OCI-LY1 (cell line): ENCODE data around the gene HSPD1.

Source experiments
- H2AFZ ChIP-seq: fragments of 200-600 bp; sonication (generic), shearing (Covaris generic); 2 replicates; pipeline ENCODE4 v1.6.0; 2014; ENCODE audit warnings: antibody characterized with exemption, mild to moderate bottlenecking, low read length
- H3F3A ChIP-seq: fragments of 200-600 bp; sonication (generic), shearing (Covaris generic); 2 replicates; pipeline ENCODE4 v1.6.0; 2014; ENCODE audit warnings: mild to moderate bottlenecking, antibody characterized with exemption, low read length, moderate library complexity; ENCODE audit not compliant: insufficient read depth
- H3K27ac ChIP-seq: fragments of 200-600 bp; sonication (generic); 2 replicates; pipeline ENCODE4 v1.5.1; 2014; ENCODE audit warnings: low read length, mixed run types, mild to moderate bottlenecking, low read depth; ENCODE audit not compliant: poor library complexity, severe bottlenecking
- H3K27me3 ChIP-seq: fragments of 200-600 bp; sonication (generic); 2 replicates; pipeline ENCODE4 v1.6.0; 2014; ENCODE audit warnings: antibody characterized with exemption, mild to moderate bottlenecking, low read length, moderate library complexity; ENCODE audit not compliant: insufficient read depth
- H3K36me3 ChIP-seq: fragments of 200-600 bp; sonication (generic); 2 replicates; pipeline ENCODE4 v1.6.1; 2014; ENCODE audit warnings: mild to moderate bottlenecking, antibody characterized with exemption, low read length, moderate library complexity, mixed read lengths; ENCODE audit not compliant: insufficient read depth
- H3K4me1 ChIP-seq: fragments of 200-600 bp; sonication (generic); 2 replicates; pipeline ENCODE4 v1.5.1; 2014; ENCODE audit warnings: mild to moderate bottlenecking, low read length, moderate library complexity; ENCODE audit not compliant: insufficient read depth, severe bottlenecking
- H3K4me2 ChIP-seq: fragments of 200-600 bp; sonication (generic), shearing (Covaris generic); 2 replicates; pipeline ENCODE4 v1.6.1; 2014; ENCODE audit warnings: low read length
- H3K4me3 ChIP-seq: fragments of 200-600 bp; sonication (generic); 2 replicates; pipeline ENCODE4 v1.5.1; 2014; ENCODE audit warnings: low read length, low read depth, mild to moderate bottlenecking, mixed read lengths; ENCODE audit not compliant: poor library complexity, severe bottlenecking
- H3K79me2 ChIP-seq: fragments of 200-600 bp; shearing (Covaris generic); 2 replicates; pipeline ENCODE4 v1.6.1; 2016; ENCODE audit warnings: mixed run types, low read length, mixed read lengths; ENCODE audit not compliant: insufficient read depth
- H3K9ac ChIP-seq: fragments of 200-600 bp; sonication (generic), shearing (Covaris generic); 2 replicates; pipeline ENCODE4 v1.6.1; 2014; ENCODE audit warnings: mild to moderate bottlenecking, low read length, mixed read lengths
- H3K9me2 ChIP-seq: fragments of 200-600 bp; sonication (generic), shearing (Covaris generic); 2 replicates; pipeline ENCODE4 v1.6.1; 2014; ENCODE audit warnings: low read depth, mild to moderate bottlenecking, low read length, mixed read lengths
- H3K9me3 ChIP-seq: fragments of 200-600 bp; shearing (Covaris generic); 2 replicates; pipeline ENCODE4 v1.6.1; 2014; ENCODE audit warnings: low read length, mixed read lengths
- H4K20me1 ChIP-seq: fragments of 200-600 bp; sonication (generic), shearing (Covaris generic); 2 replicates; pipeline ENCODE4 v1.6.0; 2016; ENCODE audit warnings: mild to moderate bottlenecking, low read length; ENCODE audit not compliant: insufficient read depth
- CTCF ChIP-seq: fragments of 200-600 bp; sonication (generic), shearing (Covaris generic); IDR thresholded peaks from 2 replicates; pipeline ENCODE4 v1.5.1; 2017; ENCODE audit warnings: mild to moderate bottlenecking, antibody characterized with exemption, low read length, moderate library complexity, mixed read lengths
- EZH2 ChIP-seq: fragments of 200-600 bp; sonication (generic), shearing (Covaris generic); IDR thresholded peaks from 2 replicates; pipeline ENCODE4 v1.8.0; 2017; ENCODE audit warnings: borderline replicate concordance, mixed run types, mild to moderate bottlenecking, antibody characterized with exemption, low read length, moderate library complexity, mixed read lengths

HSPD1 gene

DNA sequence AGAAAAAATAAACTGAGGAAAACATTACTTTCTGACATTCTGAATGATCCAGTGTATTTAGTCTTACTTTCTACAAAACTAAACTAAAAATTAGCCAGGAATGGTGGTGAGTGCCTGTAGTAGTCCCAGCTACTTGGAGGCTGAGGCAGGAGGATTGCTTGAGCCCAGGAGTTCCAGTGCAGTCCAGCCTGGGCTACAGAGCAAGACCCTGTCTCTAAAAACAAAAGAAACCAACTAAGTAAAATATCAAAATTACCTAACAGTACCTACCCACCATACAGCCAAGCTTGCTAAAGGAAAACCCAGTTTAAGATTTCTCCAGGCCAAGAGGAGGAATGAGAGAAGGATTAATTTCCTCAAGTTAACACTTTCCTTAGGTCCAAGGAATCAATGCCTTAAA is 2.9 kb downstream of the HSPD1 start:
- Histone ChIP-seq H4K20me1 (no peaks in the 10 kb centered on the region), H3K79me2 (peaks cover 62% of the 10 kb centered on the region), H3K4me2 (peak overlapping the region; percentile 92), H2AFZ (no peak overlapping the region), H3K4me3 (peak overlapping the region; percentile 83), H3K9me3 (no peaks in the 10 kb centered on the region), H3K9ac (peak overlapping the region; percentile 96; the same call in 1 of the 2 replicates), H3F3A (no peaks in the 10 kb centered on the region), H3K36me3 (peaks cover 90% of the 10 kb centered on the region), H3K27me3 (no peaks in the 10 kb centered on the region), H3K9me2 (no peaks in the 10 kb centered on the region), H3K27ac (no peak overlapping the region), H3K4me1 (peaks cover 36% of the 10 kb centered on the region)
- TF ChIP-seq EZH2, result no peak
- no peak for TF ChIP-seq CTCF

GRCh38 chr2:197495433-197496134 is 4.1 kb downstream of the HSPD1 start:
- H3K27me3 ChIP-seq, result no peaks in the 10 kb centered on the region
- H3K4me1 ChIP-seq, result peaks cover 31% of the 10 kb centered on the region
- no peak overlapping the region for H3K4me3 ChIP-seq
- no peak overlapping the region for H3K9ac ChIP-seq
- H3K9me2 ChIP-seq, result no peaks in the 10 kb centered on the region
- no peaks in the 10 kb centered on the region for H3K9me3 ChIP-seq
- peak overlapping the region; percentile 92; the same call in 1 of the 2 replicates for H3K4me2 ChIP-seq
- H4K20me1 ChIP-seq, result no peaks in the 10 kb centered on the region
- peaks cover 90% of the 10 kb centered on the region for H3K36me3 ChIP-seq
- H3K27ac ChIP-seq, result no peak overlapping the region
- H3K79me2 ChIP-seq, result peaks cover 51% of the 10 kb centered on the region
- H3F3A ChIP-seq, result 0 out of 2 replicates have a peak, but pooled peaks cover 3% of the 10 kb centered on the region
- H2AFZ ChIP-seq, result no peak overlapping the region
- no peak for TF ChIP-seq EZH2
- no peak for TF ChIP-seq CTCF

- Histone ChIP-seq H3K4me1 (no peaks in the 10 kb centered on the region), H3K4me3 (no peak overlapping the region), H3K9me3 (peaks cover 5% of the 10 kb centered on the region; the same call in 1 of the 2 replicates), H3K36me3 (peaks cover 82% of the 10 kb centered on the region), H3K27me3 (no peaks in the 10 kb centered on the region), H3F3A (peaks cover 10% of the 10 kb centered on the region; the same call in 1 of the 2 replicates), H3K9me2 (no peaks in the 10 kb centered on the region), H3K4me2 (no peak overlapping the region), H2AFZ (no peak overlapping the region), H3K27ac (no peak overlapping the region), H3K9ac (no peak overlapping the region), H4K20me1 (no peaks in the 10 kb centered on the region), H3K79me2 (no peaks in the 10 kb centered on the region)
- TF ChIP-seq EZH2 (no peak), CTCF (no peak)
Observed at GRCh38 chr2:197487385-197487784, 12.3 kb downstream of the HSPD1 start.
